HAP-1 (cell line): ENCODE results near the gene NOC3L.
A peak's percentile ranks its signal among the peaks of the same experiment; 100 is the strongest.

Experiments used
- DNase-seq, 2 experiments: peaks; one replicate each; pipeline ENCODE4 v3.0.0-alpha.2; 2016 to 2020; ENCODE audit warnings: low spot score in 2 of 2
- H3K27me3 ChIP-seq: fragments of 250-450 bp; sonication (Bioruptor Pico); 2 replicates; pipeline ENCODE4 v1.5.1; 2020; ENCODE audit warnings: low read depth, mild to moderate bottlenecking, moderate library complexity
- H3K36me3 ChIP-seq: fragments of 250-450 bp; sonication (Bioruptor Pico); replicated peaks from 2 replicates; pipeline ENCODE4 v1.5.1; 2020; ENCODE audit warnings: mild to moderate bottlenecking
- H3K4me1 ChIP-seq: fragments of 250-450 bp; sonication (Bioruptor Pico); 2 replicates; pipeline ENCODE4 v1.5.1; 2020; ENCODE audit warnings: mild to moderate bottlenecking
- H3K4me3 ChIP-seq: fragments of 250-450 bp; sonication (Bioruptor Pico); 2 replicates; pipeline ENCODE4 v1.5.1; 2020; ENCODE audit warnings: mild to moderate bottlenecking, moderate library complexity
- H3K9me3 ChIP-seq: fragments of 250-450 bp; sonication (Bioruptor Pico); 2 replicates; pipeline ENCODE4 v1.5.1; 2020; ENCODE audit warnings: mild to moderate bottlenecking, moderate library complexity
- in situ Hi-C: fragments of 300-500 bp; cut with MboI; formaldehyde crosslinking; loops from 3 replicates; pipeline ENCODE4 v1.14.3; 2020; ENCODE audit warnings: low sequenced_read_pairs, inconsistent platforms, mixed read lengths

Gene NOC3L

DNA sequence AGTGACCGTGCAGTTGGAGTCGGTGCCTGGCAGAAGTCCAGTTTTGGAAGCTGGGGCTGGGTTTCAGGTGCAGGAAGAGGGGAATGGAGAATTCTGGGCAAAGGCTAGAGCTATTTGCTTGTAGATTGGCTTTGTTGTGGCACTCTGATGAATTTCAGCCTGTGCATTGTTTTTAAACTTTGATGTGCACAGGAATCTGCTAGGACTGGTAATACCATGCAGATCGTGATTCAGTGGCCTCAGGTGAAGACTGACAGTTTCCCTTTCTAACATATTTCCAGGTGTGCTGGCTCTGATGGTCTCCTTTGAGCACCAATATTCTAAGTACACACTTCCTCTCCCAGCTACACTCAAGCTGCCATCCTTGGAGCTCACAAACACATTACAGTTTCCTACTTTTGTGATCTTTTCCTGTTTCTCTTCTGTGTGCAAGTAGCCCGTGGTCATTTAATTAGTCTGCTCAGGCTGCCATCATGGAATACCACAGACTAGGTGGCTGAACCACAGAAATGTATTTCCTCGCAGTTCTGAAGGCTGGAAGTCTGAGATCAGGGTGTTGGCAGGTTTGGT lies 55.6 kb downstream of the NOC3L start:
- no peaks in the 10 kb centered on the region for H3K4me1 ChIP-seq
- no peaks in the 10 kb centered on the region for H3K27me3 ChIP-seq
- H3K9me3 ChIP-seq, result no peaks in the 10 kb centered on the region
- no peak overlapping the region for H3K4me3 ChIP-seq
- H3K36me3 ChIP-seq, result no peaks in the 10 kb centered on the region
- in situ Hi-C loops, result no loop called here
- DNase-seq, result no peak

DNA sequence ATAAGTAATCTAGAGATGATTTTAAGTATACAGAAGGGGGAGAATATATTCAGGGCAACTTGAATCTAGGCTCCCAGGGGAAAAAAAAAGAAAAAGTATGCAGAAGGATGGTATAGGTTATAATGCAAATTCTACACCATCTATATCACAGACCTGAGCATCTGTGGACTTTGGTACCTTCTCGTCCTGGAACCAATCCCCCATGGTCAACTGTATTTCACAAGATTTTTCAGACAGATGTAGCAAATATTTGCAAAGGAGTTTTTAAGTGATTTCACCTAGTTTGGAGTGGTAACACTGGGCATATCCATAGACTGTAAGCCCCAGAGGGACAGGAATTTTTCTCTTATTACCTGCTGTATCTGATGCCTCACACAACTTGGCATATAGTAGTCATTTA lies 58.8 kb downstream of the NOC3L start:
- Histone ChIP-seq H3K27me3 (no peaks in the 10 kb centered on the region), H3K4me1 (no peaks in the 10 kb centered on the region), H3K36me3 (no peaks in the 10 kb centered on the region), H3K9me3 (no peaks in the 10 kb centered on the region), H3K4me3 (no peak overlapping the region)
- DNase-seq, result no peak
- in situ Hi-C loops, result no loop called here

DNA sequence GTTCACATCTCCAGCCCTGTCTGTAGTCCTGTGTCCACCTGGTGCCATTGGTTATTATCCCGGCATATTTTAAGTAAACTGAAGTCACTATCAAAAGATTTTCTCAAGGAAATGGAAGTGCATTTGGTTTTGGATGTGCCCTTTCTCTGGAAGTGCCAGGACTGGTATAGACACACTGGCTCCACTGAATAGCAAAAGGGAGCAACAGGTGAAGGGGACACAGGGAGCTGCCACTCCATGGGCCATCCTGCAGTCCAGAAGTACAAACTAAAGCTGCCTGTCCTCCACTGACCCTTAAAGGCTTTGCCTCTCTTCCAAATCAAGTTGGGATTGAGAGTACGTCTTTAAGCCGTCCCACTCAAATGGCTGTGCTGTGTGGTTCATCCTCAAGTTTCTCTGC lies 62.7 kb downstream of the NOC3L start:
- no peaks in the 10 kb centered on the region for H3K27me3 ChIP-seq
- in situ Hi-C loops, result no loop called here

DNA sequence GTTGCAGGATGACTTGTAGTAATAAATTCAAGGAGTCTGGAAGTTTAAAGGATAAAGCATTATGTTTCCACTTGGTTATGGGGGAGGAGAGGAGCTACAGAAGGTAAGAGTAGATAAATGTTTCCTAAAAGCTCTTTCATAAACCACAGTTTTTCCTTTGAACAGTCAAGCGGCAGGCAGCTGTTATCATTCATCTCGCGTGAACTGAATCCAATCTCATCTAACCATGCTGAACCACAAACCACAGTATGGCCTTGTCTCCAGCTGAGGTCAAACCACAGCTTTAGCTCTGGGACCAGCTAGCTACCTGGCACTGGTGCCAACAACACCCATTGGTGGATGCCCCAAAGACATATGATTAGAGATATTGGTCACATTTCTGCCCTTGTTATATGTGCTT lies 63.3 kb downstream of the NOC3L start:
- no peaks in the 10 kb centered on the region for H3K4me1 ChIP-seq
- no peaks in the 10 kb centered on the region for H3K36me3 ChIP-seq
- H3K9me3 ChIP-seq, result no peaks in the 10 kb centered on the region
- in situ Hi-C loops, result no loop called here
- no peaks in the 10 kb centered on the region for H3K27me3 ChIP-seq
- H3K4me3 ChIP-seq, result no peak overlapping the region
- no peak for DNase-seq

More for the DNA sequence above, 62.7 kb downstream of the NOC3L start:
- no peak for DNase-seq
- H3K4me1 ChIP-seq, result no peaks in the 10 kb centered on the region
- no peak overlapping the region for H3K4me3 ChIP-seq
- H3K9me3 ChIP-seq, result no peaks in the 10 kb centered on the region
- H3K36me3 ChIP-seq, result no peaks in the 10 kb centered on the region

DNA sequence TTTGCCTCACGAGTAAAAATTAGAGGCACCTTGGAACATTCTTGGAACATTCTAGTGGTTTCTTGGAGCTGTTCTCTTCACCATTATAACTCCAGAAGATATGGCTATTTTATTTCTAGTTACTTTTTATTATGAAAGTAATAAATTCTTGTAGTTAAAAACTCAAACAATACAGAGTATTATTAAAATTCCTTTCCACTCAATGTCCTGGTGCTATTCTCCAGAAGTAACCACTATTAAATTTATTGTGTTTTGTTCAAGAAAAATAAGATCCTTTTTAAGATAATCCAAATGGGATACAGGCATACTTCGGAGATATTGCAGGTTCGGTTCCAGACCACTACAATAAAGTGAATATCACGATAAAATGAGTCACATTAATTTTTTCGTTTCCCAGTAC lies 68.6 kb downstream of the NOC3L start:
- Histone ChIP-seq H3K36me3 (no peaks in the 10 kb centered on the region), H3K9me3 (no peaks in the 10 kb centered on the region), H3K4me1 (no peaks in the 10 kb centered on the region), H3K4me3 (no peak overlapping the region), H3K27me3 (no peaks in the 10 kb centered on the region)
- in situ Hi-C loops, result no loop called here
- no peak for DNase-seq

DNA sequence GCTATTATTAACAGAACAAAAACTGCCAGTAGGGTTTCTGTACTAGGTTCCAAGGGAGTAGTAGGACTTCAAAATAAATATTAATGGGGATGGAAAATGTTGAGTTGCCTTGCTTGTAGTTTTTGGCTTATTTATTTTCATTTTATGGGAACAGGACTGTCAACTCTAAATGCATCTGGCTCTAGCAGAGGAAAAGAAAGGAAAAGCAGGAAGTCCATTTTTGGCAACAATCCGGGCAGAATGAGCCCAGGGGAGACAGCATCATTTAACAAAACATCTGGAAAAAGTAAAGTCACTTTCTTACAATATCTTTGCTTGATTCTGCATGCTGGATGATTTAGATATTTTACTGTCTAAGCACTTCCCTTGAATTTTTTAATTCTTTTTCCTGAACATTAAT lies 69.4 kb downstream of the NOC3L start:
- Histone ChIP-seq H3K4me3 (no peak overlapping the region), H3K4me1 (no peaks in the 10 kb centered on the region), H3K27me3 (no peaks in the 10 kb centered on the region), H3K9me3 (no peaks in the 10 kb centered on the region), H3K36me3 (no peaks in the 10 kb centered on the region)
- DNase-seq, result no peak
- in situ Hi-C loops, result no loop called here

DNA sequence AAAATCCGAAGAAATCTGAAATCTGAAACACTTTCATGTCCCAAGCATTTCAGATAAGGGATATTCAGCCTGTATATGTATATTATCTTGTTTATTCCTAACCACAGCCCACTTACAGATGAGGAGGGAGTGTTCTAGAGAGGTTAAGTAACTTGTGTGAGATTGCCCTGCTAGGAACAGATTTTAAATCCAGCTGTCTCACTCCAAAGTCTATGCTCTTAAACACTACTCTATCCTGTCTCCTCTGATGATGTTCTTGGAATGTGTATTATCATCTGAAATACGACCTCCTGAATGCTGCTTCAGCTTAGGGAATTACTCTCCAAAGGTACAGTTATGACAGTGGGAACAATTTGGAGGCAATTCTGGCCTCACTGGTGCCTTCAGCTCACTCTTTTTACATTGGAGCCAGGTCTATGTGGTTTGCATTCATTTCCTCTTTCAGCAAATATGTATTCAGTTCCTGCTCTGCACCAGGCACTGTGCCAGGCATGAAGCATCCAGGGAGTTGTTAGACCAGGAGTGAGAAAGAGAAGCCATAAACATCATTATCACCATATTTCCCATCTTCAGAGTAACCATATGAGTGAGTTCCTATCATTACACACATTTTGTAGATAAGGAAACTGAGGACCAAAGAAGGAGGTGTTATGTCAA lies 70.2 kb downstream of the NOC3L start:
- no peak for DNase-seq
- no peaks in the 10 kb centered on the region for H3K4me1 ChIP-seq
- no peaks in the 10 kb centered on the region for H3K36me3 ChIP-seq
- H3K9me3 ChIP-seq, result no peaks in the 10 kb centered on the region
- in situ Hi-C loops, result no loop called here
- H3K27me3 ChIP-seq, result no peaks in the 10 kb centered on the region
- no peak overlapping the region for H3K4me3 ChIP-seq

DNA sequence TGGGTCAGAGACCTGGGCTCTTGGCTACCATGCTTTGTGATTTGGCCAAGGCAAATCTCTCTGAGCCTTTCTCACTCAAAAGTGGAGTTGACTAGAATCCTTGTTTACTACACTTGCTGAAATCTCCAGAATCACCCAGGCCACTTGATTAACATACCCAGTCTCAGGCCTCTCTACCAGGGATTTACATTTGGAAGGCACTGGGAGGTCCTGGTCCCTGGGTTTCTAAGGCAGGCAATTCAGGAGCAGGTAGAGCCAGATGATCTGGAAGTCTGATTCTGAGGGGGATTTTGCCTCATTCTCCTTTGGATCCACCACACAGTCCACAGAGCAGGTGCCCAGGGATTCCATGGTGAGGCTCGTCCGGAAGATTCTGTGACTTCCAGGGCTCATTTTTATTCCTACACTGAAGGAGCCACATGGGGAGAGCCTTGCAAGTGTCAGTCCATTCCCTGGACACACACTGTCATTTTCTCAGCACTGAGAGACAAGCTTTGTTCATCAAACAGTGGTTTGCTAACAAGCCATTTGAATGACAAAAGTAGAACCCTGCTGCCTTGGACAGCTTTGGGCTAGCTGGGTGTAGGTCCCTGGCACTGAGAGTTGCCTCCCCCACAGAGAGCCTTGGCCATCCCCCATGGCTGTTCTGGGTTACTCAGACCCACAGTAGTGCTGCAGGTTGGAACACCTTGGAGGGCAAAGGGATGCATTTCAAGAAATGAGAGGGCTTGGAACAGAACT lies 74.2 kb downstream of the NOC3L start:
- no peak overlapping the region for H3K4me3 ChIP-seq
- DNase-seq, result peak in 1 of 2 experiments; percentile 20
- no peaks in the 10 kb centered on the region for H3K36me3 ChIP-seq
- no peaks in the 10 kb centered on the region for H3K27me3 ChIP-seq
- in situ Hi-C loops, result no loop called here
- no peaks in the 10 kb centered on the region for H3K9me3 ChIP-seq
- H3K4me1 ChIP-seq, result no peaks in the 10 kb centered on the region

DNA sequence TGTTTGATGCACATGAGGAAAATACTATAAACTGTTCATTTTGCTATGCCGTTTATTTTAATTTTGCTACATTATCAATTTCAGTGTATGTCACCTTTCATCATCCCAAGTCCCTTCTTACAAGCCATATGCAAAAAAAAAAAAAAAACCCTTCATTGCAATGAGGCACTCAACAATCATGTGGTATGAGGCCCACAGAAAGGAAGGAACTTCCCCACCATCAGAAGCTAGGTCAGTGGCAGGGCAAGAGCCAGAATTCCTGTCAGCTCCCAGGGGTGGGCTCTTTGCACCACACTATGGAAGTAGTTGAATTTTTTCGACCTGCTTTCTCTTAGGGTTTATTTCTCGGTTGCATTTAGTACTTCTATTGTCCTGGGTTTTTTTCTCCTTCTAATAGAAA lies 75.4 kb downstream of the NOC3L start:
- Histone ChIP-seq H3K27me3 (no peaks in the 10 kb centered on the region), H3K4me3 (no peak overlapping the region), H3K4me1 (no peaks in the 10 kb centered on the region), H3K36me3 (no peaks in the 10 kb centered on the region), H3K9me3 (no peaks in the 10 kb centered on the region)
- no peak for DNase-seq
- in situ Hi-C loops, result no loop called here

DNA sequence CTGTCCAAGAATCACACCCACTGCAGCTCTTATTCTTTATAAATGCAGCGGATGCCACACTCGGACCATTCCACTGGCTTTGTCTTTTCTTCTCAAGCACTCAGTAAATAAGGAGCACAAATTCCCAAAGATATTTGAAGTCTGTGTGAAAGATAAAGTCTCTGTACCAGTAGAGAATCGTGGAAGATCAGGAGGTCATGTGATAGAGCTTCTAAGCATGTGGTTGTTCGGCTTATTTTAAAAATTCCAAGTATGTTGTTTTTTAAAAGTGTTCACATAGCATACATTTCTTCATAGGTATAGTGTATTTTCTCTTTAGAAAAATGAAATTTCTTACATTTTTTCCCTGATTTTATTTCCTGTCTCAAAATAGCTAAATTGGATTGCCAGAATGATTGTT lies 75.8 kb downstream of the NOC3L start:
- in situ Hi-C loops, result no loop called here
- Histone ChIP-seq H3K9me3 (no peaks in the 10 kb centered on the region), H3K27me3 (no peaks in the 10 kb centered on the region), H3K4me3 (no peak overlapping the region), H3K36me3 (no peaks in the 10 kb centered on the region), H3K4me1 (no peaks in the 10 kb centered on the region)
- no peak for DNase-seq

DNA sequence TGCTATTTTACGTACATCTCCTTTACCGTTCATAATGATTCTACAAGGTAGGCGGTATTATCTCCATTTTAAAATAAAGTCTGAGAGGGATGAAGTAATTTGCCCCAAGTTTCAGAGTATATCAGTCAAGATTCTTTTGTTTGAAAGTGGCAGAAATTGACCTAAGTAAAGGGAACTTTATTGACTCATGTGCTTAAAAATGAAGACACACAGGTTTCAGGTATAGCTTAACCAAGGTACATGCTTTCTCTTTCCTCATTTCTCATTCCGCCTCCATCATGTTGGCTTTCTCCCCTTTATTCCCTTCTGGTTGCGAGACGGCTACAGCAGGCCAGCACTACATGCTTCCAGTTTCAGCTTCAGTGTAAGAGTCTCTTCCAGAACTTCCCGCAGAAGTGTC lies 77.5 kb downstream of the NOC3L start:
- Histone ChIP-seq H3K9me3 (no peaks in the 10 kb centered on the region), H3K27me3 (no peaks in the 10 kb centered on the region), H3K4me3 (no peak overlapping the region), H3K36me3 (no peaks in the 10 kb centered on the region), H3K4me1 (no peaks in the 10 kb centered on the region)
- DNase-seq, result no peak
- in situ Hi-C loops, result no loop called here
